GDM1 (cell line): ENCODE measurements around the gene NOS1AP.

Experiments
- DNase-seq: peaks from one replicate; lab custom pipeline; 2025; lab: John Stamatoyannopoulos, UW

Gene NOS1AP

GRCh38 chr1:162089748-162090147 is 20.3 kb downstream of the NOS1AP start:
- DNase-seq = no peak

DNA sequence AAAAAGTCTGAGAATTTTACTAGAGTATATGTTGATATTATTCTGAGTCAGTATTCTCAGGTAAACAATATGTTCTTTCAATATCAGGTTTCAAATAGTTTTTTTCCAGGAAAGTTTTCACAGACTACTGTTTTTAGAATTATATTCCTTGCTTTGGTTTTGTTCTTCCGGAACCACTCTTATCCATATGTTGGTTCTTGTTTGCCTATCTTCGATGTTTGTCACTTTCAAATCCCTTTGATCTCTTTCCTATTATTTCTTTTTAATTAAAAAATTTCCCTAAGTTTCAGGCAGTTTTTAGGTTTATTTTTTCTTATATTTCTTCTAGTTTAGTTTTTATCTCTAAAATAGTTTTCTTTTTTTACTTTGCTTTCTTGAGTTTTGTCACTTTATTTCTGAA is 20.9 kb downstream of the NOS1AP start:
- no peak for DNase-seq

DNA sequence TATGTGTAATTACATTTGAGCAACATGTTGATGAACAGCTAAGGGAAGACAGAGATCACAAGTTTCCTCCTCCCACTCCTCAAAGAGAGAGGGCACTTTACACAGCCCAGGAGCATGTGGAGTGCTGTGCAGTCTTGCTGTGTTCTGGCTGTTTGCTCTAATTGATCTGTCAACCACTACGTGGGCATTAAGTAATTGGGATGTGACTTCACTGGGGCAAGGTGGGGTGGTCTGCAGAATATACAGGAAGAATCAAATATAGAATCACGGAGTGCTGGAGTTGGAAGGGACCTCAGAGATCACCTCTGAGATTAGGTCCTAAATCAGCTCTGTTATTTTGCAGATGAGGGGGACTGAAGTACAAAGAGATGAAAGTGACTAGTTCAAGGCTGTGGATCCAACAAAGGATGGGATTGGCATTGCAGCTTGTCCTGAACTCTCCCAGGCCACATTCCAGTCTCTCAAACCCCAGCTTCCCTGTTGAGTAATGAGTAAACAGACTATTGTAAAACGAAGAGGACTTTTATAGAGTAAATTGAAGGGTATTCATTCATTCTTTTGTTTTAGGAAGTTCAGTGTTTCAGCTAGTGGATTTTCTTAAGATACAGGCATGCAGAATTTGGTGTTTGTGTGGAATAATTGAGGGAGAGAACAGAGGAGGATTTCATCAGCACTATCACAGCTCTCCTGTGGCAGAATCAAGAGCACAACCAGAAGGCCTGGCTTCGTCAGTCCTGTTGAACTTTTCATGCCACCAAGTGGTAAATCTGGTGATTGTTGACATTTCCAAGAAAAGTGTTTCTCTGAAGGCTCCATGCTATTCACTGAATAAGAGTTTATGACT is 22.4 kb downstream of the NOS1AP start:
- no peak for DNase-seq

GRCh38 chr1:162093095-162093494 is 23.6 kb downstream of the NOS1AP start:
- DNase-seq = no peak

DNA sequence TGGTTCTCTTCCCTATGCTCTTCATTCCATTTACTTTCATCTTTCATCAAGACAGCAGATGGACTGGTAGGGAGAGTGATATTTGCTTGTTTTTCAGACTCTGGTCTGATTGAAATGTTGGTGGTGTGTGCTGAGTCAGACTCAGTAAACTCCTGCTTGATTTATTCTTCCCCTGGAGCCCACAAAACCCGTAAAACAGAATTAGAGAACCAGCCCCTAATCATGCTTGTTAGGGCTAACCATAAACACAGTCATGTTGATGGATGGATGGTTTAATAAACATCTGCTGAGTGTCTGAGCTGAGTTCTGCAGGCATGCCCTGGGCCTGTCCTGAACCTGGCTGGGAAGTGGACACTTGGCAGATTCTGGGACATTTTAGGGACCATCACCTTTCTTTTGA is 24.8 kb downstream of the NOS1AP start:
- no peak for DNase-seq

DNA sequence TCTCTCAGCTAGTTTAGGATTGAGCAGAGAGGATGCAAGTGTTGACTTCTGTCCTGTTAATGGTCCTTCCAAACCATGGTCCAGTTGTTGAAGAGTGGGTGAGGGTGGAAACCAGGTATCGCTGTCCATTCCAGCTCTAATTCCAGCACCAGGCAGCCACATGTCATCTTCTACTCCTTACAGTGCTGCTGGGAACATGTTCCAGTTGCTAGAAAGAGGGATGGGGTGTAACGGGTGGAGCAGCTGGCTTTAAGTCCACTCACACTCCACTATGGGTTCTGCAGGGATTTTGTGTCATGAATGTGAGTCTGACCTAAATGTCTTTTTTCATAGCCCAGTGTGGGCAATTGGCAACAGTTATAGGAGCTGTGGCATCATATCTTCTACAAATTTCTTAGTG is 25.2 kb downstream of the NOS1AP start:
- DNase-seq = no peak

DNA sequence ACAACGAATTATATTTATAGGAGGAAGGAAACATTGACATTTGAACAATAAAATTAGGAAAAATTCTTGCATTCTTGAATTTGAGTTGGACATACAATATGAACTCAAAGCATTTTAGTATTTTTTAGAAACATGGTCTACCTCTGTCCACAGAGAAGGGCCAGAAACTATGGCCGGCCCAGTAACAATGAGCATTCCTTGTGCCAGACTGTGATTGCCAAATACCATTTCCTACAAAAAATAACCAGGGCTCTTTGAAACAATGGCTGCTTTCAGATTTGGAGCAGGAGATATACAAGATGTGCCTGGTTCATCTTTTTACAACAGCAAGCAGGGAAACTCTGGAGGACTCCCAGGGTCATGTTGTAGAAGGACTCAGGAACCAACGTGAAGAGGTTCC is 38.4 kb downstream of the NOS1AP start:
- no peak for DNase-seq

DNA sequence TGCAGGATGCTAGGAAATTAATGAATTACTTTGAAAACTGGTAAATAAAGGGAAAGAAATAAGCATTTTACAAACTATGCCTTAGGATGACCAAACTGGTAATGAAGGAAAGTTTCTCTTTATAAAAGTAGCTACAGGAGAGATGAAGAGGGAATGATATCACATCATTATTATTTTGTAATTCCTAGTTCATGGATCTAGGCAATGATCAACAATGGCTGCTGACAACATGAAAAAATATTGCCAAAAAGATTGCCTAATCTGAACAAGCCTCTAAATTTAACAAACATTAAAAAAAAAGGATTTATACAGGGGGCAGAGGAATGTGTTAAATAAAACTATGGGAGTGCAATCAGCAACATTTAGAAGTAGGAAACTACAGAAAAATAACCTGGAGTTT is 38.9 kb downstream of the NOS1AP start:
- DNase-seq = no peak

- DNase-seq = no peak
Observed at GRCh38 chr1:162110910-162111309, 41.4 kb downstream of the NOS1AP start.

- DNase-seq = no peak
Observed at GRCh38 chr1:162111572-162111971, 42.1 kb downstream of the NOS1AP start.

DNA sequence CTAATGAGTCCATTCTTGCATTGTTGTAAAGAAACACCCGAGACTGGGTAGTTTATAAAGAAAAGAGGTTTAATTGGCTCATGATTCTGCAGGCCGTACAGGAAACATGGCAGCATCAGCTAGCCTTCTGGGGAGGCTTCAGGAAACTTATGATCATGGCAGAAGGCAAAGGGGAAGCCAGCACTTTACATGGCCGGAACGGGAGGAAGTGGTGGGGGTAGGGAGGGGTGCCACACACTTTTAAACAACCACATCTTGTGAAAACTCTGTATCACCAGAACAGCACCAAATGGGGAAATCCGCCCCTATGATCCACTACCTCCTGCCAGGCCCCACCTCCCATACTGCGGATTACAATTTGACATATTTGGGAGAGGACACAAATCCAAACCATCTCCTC is 43.9 kb downstream of the NOS1AP start:
- peak; percentile 10 for DNase-seq

GRCh38 chr1:162117039-162117774 is 47.7 kb downstream of the NOS1AP start:
- DNase-seq = no peak

GRCh38 chr1:162118063-162118462 is 48.6 kb downstream of the NOS1AP start:
- DNase-seq = no peak

- DNase-seq = no peak
Observed at GRCh38 chr1:162128693-162129356, 59.3 kb downstream of the NOS1AP start.

DNA sequence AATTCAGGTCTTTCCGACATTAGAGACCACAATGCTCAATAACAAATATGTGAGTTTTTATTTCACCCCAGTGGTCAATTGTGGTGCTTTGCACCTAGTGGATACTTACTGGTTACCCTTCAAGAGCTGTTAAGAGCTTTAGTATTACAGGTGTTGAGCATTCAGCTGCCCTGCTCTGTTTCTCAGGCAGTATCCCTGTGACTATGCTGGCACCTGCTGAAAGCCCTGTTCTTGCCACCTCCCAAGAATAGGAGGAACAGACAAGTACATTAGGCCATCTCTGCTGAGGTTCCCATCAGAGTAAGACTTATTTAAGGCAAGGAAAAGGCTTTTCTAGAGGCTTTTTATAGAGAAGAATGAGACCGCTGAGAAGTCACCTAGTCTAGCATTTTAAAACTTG is 60.8 kb downstream of the NOS1AP start:
- DNase-seq = no peak

DNA sequence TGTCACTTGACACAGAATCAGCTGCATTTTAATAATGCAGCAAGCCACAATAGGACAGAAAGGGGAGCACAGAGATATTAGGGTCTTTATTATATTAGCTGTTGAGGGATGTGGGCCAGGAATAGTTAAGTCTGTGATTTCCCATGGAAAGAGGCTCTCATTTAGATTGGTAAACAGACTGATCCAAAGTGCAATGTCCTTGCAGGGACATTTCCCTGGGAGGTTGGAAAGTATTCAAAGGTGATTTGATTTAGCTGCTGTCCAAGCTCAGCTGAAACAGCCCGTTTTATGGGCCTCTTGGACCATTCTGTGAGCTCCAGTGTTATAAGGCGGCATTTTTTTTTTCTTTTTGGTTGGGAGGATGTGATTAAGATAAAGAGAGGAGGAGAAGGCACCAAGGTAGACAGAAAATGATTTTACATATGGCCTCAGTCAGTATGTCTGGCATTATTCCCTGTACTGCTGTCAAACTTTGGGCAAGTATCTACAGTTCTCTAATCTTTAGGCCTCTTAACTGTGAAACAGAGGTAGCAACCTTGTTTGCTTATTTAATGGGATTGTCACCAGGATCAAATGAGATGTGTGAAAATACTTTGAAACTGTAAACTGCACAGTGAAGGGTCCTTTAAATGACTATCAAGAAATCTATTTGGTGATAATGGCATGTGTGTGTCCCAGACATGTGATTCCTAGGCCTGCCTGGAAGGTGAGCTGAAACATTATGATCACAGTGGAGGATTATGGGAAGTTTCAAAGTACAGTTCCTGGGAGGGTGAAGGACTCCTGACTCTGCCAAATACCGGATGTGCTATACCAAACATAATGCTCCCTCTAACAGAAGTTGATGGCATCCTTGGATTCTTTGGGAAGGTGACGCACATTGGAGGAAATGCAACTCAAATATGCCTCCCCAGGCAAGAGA is 62.2 kb downstream of the NOS1AP start:
- DNase-seq = no peak

DNA sequence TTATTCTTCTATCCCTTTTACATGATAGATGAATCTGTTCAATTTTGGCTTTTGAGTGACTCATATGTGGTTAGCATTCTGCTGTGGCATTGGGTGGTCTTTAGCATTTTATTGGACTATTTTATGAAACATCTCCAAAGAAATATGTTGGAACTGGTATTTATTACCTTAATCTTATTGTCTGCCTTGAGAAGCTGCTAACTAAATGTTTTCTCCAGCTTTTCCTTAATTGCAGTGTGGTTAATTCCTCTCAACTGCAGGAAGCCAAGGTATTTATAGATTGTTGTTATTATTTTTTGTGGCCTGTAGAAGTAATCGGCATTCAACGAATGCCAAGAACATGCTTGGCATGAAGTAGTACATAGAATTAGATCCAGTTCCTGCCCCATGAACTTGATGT is 64.1 kb downstream of the NOS1AP start:
- no peak for DNase-seq

DNA sequence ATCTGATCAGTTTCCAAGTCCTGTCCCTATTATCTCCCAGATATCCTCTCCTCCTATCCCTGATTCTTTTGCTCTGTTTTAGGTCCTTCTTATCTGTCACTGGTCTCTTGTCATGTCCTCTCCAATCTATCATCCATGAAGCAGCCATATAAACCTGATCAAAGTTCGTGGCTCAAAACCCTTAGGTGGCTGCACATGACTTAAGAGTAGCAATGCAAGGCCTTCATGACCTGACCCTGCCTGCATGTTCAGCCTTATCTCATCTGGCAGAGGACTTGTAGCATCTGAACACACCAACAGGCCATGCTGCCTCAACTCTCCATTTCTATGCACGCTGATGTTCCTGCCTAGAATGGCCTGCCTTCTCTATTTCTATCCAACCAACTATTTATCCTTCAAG is 65.2 kb downstream of the NOS1AP start:
- no peak for DNase-seq

- DNase-seq = no peak
Observed at GRCh38 chr1:162135271-162135775, 65.8 kb downstream of the NOS1AP start.

- no peak for DNase-seq
Observed at GRCh38 chr1:162136760-162137159, 67.3 kb downstream of the NOS1AP start.

GRCh38 chr1:162137179-162137960 is 67.9 kb downstream of the NOS1AP start:
- no peak for DNase-seq
